ENCODE results near the gene FAM53B.

FAM53B gene

DNA sequence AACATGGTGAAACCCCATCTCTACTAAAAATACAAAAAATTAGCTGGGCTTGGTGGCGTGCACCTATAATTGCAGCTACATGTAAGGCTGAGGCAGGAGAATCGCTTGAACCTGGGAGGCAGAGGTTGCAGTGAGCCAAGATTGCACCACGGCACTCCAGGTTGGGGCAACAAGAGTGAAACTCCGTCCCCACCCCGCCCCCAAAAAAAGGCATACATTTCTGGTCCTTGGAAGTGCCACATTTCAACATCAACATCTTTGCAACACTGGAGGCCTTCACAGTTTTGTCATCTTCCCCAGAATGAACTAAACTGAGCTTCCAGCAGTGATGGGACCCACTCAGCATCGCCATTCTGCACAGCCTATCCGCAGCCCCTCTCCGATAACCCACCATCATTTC lies 36.6 kb downstream of the FAM53B start:
- DNase-seq, result no peak

DNA sequence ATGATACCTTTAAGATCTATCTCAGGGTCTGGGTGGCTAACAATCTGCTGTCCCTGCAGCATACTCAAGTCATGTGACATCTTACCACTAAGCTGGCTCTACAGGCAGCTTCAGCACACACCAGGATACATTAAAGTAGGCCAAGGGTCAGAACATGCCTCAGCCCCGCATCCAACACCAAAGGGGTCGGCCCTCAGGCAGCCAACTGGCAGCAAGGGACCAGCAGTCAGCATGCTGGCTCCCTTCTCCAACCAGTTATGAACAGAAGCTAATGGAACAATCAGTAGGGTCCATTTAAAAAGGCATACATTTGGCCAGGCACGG lies 37.1 kb downstream of the FAM53B start:
- DNase-seq, result no peak

DNA sequence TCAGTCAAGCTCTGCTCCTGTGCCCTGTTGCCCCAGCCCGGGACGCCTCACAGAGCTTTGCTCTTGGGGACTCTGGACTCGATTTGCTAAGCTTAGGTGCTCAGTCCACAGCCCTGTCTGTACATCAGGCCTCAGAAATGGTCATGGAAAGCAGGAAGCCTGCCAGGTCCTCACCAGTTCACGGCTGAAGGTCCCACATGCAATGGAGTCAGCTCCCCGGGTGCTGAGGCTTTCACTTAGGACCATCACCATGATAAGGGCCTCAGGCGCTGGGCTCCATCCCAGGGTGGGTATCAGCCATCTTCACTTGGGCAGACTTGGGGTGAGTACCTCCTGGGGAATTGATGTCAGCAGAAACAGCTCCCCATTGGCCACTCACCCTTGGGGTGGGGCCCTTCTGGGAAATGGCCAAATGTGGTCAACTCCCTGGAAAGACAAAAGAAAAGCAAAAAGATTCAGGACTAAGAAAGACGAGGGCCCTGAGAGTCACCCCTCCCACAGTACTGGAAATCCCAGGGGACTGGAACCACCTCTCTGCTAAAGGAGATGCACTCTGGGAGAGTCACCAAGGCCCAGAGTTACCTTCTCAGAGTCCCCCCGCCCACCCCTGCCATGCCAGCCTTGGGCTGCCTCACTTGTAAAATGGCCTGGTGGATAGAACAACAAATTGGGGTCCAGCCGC lies 37.6 kb downstream of the FAM53B start:
- DNase-seq, result no peak

DNA sequence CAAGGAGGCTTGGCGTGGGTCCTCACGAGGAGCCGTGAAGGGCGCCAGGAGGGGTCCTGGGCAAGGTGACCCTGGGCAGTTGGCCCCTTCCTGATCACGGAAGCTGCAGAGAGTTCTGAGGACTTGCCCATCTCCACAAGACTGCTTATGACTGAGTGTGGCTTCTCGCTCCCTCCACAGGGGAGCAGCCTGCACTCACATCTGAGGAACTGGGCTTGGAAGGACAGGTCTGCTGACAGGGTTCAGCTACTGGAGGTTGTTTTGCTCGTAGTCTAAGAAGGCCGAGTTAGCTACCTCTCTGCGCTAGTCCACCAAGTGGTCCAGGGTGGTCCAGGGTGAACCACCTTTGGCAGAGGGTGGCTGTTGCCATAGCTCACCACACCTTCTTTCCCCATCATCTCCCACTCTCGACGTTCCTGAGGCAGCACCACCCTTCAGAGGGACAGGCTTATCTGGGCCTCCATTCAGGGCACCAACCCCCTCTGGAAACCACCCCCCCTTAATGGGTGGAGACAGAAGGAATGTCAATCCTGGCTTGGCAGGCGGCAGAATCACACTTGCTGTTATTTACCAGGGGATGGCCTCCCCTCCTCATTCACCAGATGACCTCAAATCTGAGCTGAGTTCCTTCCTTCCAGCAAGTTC lies 38.2 kb downstream of the FAM53B start:
- DNase-seq, result no peak

DNA sequence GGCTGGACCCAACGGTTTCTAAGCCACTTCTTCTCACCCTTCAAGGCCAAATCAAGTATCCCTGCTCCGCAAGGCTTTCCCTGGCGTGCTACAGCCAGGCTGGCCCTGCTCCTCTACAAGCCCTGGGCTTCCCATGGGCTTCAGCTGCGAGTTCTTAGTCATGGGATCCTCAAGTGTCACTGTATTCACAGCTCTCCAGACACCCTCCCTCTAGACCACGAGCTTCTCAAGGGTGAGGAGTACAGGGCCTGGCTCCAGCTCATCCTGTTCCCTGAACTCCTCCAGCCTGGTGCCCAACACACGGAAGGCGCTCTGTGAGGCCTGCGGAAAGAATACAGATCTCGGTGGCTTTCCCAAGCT lies 38.8 kb downstream of the FAM53B start:
- no peak for DNase-seq

DNA sequence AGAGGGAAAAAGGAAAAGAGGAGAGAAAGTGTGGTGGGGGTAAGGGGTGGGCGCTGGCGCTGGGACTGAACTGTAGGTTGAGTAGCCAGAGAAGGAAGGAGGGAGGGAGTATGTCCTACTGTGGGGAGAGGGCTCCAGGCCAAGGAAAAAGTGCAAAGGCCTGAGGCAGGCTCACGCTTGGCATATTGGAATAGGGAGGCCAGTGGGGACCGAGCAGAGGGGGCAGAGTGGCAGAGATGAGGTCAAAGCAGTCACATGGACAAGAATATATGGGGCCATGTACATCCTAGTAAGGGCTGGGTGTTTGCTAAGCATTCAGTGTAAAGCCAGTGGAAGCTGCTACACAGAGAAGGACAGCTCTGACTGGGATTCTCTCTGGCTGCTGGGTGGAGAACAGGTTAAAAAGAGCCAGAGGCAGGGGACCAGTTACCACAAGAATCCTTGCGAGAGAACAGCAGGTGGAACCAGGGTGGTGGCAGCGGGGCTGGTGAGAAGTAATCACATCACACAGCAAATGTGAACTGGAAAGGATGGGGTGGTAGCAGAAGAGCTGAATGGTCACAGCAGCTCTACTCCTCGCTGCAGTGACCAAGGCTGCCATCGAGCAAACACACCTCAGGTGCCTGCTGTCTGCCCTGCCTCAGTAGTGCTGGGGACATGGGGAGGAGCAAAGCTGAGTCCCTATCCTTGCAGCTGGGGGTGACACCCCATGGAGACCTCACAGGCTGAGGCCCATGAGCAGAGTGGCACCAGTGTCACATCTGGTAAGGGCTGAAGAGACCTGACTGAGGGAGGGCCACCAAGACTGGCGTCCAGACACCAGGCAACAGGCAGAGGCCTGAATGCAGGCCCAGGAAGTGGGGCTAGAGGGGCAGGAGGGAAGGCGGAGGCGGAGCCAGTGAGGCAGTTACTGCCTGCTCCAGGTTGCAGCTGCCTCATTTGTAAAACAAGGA lies 39.5 kb downstream of the FAM53B start:
- DNase-seq, result no peak

DNA sequence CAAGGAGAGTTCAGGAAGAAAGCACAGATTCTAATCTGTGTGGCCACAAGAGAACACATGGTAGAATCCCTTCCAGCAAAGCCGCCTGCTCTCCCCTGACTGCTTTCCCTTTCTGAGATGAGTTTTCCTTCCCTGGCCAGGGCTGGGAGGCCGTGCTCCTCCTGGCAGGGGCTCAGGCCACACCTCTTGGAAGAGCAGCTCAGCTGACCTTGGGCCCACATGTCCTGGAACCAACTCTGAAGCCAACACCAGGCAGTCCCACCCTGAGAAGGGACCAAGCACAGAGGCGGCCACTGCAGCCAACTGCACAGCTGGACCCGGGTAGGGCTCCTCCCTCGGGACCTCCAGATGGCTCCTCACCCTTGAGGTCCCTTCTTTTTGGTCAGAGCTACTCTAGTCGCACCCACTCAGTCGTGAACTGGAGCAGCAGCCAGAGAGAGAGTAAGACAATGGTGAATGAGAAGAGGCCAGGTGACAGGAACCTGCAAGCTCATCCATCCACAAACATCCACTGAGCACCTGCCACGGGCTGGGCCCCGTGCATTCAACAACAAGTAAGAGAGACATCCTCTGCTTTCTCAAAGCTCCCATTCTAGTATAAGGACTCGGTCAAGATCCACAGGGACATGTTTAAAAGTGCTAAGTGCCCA lies 40.3 kb downstream of the FAM53B start:
- no peak for DNase-seq

DNA sequence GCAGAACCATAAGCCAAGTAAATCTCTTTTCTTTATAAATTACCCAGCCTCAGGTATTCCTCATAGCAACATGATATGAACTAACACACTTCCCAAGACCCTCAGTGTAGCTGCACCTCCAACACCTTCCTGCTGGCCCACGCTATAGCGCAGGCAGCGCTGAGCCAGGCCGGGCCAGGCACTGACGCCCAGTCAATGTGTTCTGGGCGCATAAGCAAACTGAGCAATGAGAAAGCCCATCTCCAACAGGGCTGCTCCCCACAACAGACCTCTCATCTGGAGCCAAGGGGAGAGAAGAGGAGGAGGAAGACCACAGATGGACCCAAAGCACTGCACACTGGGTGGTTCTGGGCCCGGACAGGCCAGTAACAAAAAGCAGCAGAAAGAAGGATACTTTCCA lies 40.8 kb downstream of the FAM53B start:
- DNase-seq, result no peak

DNA sequence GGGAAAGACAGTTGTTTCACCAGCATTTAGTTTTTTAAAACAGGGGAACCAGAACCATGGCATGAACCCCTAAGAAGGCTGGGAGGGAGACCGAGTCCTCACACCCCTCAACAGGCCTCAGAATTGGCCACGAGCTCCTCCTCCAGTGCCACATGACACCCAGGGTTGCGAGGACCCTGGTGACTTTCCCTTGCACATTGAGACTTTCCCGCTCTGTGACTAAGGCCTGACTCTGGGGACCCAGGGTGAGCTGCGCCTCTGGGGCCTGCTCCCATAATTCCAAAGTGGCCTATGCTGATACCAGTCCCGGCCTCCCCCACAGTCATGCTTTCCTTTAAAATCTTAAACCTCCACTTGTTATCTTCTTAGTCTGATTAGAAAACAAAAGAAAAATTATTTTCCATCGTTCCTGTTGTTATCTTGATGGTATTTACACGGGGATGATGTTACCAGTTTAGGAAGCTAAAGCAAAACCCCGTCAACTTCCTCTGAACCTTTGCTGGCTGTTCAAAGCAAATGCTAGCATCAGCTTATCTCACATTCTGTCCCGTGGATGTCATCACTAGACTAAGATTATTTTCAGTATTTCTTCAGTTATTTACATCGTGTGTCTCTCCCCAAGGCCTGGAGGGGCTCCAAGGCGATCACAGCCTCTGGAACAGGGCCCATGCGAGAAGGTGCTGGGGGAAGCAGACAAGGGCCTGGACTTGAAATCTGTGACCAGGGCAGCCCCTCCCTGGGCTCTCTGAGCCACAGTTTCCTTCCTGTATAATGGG lies 42.1 kb downstream of the FAM53B start:
- DNase-seq, result no peak

DNA sequence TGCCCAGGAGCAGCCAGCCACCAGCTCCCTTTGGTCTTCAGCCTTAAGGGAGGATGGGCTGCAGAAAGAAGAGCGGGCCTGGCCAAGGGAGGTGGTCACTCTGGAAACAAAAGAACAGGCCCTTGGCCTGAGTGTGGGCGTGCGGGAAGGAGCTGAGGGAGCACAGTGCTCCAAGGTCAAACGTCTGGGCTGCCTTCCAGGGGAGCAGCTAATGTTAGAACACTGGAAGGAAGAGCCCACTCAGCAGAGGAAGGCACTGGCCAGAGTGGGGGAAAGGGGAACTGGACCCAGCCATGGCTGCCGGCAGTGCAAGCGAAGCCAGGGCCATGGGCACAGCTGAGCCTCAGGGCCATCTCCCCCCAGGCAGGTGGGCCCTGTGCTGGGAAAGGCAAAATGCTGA lies 42.7 kb downstream of the FAM53B start:
- DNase-seq, result no peak

DNA sequence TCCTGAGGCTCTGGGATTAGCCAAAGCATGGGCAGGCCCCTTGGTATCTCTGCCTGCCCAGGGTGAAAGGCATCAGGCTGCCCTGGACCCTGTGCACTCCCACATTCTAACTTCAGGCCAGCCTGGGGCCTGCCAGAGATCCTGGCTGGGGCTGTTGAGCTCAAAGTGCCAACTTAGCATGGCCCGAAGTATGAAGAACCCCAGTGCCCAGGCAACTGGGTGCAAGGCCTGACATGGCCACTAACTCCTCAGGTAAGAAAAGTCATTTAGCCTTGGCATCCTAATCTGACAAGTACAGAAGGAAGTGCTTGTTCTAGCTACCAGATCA lies 43.2 kb downstream of the FAM53B start:
- no peak for DNase-seq

DNA sequence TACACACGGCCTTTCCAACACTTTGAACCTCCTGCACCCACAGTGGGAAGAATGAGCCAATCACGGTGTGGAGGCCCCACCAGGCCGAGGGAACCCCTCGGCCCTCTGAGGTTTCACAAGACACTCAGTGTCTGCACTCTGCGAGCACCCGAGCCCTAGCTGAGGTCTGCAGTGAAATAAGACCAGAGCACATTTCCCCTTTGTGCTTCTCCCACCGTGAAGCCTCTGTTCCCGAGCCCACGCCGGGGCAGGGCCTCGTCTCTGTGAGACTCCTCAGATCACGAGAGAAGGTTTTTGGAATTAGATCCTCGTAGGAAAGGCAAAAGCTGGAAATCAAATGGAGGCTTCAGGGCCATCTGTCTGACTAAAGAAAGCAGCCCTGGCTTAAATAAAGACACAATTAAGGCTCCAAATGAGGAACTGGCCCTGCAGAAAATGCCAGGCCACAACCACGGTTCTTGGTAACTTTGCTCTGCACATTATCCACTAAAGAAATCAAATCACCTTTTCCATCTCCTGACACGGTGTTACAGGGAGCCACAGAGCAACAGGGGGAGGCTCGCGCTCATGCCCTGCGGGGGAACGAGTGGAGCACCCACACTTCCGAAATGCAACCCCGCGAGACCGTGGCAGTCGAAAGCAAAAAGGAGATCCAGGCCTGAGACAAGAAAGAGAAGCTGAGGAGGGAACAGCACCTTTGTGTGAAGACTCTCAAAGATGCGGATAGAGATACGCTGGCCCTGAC lies 43.7 kb downstream of the FAM53B start:
- DNase-seq, result no peak

DNA sequence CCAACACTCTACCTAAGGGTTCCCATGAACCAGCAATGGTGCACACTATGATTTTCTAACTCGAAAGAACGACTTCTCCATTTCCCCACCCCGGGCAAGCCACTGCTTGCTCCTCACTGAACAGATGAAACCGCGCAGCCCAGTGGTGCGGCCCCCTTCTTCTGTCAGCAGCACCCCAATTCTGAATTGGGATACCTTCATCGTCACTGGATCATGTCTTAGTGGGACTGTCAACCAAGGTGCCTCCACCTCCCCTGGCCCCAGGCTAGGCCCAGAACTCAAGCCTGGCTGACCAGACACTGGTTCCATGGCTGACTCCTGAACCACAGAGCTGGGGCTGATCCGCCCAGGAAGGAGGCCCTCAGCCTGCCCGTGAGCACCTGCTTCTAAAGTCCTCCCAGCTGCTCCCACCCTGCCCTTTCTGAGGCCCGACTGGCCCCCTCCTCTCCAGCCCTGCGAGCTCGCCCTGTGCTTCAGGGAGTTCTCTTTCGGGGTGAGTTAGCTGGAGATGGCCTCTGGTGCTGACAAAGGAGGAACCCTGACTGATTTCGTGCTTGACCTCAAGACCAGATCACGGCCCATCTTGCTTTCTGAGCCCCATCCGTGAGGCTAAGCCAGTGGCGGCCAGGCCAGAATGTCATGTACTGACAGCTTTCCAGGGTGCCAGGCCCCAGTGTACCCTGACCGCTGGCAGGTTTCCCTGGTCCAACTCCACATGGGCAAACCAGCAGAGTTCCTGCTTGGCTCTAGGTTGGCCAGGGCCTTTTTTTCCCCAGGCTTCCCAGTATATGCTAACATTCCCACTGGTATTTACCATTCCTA lies 44.5 kb downstream of the FAM53B start:
- DNase-seq, result no peak

DNA sequence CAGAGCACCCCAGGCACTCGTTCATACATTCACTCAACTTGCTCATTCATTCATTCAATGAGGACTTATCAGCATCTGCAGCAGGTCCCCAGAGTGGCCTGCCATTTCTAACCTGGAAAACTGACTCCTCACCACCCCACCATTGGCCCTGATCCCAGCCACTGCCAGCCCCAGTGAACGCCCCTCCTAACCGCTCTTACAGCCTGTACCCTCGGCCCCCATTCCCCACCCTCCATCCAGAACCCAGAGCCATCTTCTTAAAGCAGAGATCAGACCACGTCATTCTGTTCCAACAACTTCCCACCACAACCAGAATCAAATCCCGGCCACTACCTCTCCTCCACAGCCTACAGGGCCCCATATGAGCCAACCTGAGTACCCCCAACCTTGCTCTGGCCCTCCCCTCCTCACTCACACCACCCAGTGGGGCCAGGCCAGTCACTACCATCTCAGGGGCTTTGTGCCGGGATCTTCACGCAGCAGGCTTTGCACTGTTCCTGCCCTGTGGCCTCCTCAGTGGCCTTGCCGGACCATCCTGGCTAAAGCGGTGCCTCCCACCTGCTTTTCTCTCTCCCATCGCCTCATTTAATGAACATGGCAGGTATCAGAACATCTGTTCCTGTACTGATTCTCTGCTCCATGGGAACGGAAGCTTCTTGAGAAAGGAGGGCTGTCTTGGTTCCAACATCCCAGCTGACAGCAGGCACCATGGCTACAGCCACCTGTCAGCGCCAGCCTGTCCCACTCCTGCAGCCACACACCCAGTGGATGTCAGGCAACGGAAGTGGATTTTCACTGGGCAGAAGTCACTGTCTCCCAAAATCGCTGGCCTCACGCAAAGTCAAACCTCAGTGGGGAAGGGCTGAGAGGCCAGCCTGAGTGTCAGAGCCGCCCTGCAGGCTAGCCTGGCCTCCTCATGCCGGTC lies 45.4 kb downstream of the FAM53B start:
- no peak for DNase-seq

DNA sequence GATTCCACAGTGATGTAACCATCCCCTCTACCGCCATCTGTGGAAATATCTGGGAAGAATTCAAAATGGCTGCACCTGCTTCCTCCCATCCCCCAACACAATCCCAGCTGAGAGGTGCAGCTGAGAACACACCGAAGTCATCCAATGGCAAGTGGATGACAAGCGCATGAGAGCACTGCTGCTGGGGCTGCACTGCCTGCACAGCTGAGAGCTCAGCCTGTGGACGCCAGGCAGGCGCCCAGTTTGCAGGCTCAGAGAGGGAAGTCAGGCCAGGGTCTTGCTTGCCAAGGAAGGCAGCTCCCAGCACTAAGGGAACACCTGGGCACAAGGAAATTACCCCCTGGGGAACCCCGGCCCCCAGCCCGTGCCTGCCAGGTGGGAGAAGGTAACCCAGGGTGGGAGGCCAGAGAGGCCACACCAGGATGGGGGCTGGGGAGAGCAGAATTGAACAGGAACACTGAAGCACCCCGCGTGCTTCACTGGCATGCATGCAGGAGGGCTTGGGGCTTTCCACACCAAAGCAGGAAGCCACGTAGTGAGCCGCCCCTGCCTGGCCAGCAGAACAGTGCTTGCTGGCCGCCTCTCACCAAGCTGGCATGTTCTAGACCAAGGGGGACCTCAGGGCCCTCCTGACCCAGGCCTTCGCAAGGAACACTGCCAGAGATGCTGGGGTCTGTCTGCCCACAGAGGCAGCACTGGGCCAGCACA lies 46.2 kb downstream of the FAM53B start:
- DNase-seq, result peak; percentile 19

DNA sequence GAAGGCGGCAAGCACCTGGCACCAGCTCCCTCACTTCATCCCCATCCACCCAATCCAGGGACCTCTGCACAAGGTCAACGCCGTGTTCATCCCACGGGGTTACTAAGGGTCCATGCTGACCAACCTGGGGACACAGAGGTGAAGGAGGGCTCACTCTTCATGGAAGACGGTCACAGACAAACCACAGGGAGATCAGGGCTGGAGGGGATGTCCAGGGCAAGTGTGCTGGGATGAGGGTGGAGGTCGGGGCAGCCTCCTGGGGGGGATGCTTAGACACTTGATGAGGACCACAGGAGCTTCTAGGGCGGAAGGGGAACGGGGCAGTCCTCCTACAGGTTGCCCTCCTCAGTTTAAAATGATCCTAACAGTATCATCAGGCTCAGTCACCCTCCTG lies 46.7 kb downstream of the FAM53B start:
- DNase-seq, result no peak

DNA sequence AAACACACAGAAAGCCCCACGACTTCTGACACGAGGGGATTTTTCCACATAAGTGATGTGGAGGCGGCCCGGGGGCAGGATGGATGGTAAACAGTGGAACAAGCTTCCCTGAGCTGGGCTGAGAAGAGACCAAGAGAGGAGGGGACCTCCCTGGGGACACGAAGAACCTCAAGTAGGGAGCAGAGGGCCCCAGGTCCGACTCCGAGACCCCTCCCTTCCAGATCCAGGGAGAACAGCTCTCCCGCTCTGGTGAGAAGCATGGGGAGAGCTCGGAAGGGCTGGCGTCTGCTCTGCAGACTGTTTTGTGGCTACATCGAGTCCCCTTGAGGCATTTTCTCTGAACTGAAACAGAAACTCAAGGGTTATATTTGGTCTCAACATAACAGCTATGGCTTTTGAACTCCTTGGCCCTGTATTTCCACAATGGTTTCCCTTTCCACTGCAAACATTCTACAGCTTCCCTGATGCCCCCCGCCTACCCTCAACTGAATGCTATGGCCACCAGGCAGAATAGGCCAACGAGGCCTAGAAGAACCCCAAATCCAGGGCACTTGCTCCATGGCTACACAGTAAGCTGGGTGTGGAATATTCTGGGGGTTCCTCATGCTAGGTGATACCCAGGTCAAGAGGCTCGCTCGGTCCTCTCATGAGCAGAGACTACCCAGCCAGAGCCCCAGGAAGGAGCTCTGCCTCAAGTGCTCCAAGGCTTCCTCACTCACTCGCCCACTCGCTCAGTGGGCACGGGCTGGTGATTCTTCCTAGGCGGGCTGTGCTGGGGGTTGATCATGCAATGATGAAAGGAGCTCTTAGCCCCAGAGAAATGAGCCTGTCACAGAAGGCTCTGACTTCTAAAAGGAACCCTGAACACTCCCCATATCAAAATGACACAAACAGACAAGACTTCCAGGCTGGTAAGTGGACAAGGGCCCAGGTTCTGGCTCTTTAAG lies 47.5 kb downstream of the FAM53B start:
- DNase-seq, result no peak

DNA sequence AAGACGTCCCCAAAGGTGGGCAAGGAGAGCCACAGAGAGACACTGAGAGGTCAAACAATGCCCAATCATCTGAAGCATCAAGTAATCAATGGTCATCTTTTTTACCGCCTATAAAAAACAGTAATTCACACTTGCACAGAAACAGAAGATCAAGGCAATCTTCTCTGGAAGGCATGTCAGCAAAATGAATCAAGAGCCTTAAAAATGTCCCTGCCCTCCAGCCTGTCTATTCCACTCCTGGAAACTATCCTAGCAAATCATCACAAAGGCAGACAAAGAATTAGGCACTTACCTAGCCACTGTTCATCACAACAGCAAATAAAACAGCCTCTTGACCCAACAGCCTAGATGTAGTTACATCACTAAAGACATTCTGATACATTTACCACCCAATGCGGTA lies 48.9 kb downstream of the FAM53B start:
- DNase-seq, result no peak
